ENCODE measurements around the gene TRPM1. TPM values are rescaled to one million over a fixed set of nuclear protein-coding genes. Genes with fewer than 3 reads are reported as not detected.

TRPM1 gene
- polyA plus RNA-seq, 3 donors: 0.03 to 0.04 TPM; not detected in 1

GRCh38 chr15:31042751-31043150 lies 58.8 kb downstream of the TRPM1 start:
- Histone ChIP-seq H3K4me1 (ENCODE audit: control insufficient read depth in 1 of 2, insufficient read depth in 2 of 2, low read length in 2 of 2) (no peaks in the 10 kb centered on the region), H3K27me3 (ENCODE audit: control insufficient read depth in 2 of 2, insufficient read depth in 2 of 2, low read length in 2 of 2) (no peaks in the 10 kb centered on the region), H3K9me3 (replicated peaks in 1 of 2; ENCODE audit: control insufficient read depth in 1 of 2, insufficient read depth in 1 of 2, low read length in 2 of 2) (no peaks in the 10 kb centered on the region), H3K27ac (ENCODE audit: low read depth in 1 of 2, low read length in 2 of 2) (no peak overlapping the region), H3K36me3 (replicated peaks in 1 of 2; ENCODE audit: control insufficient read depth in 1 of 2, insufficient read depth in 2 of 2, low read length in 2 of 2) (no peaks in the 10 kb centered on the region), H3K4me2 (replicated peaks; ENCODE audit: extremely low read depth, low read length, poor library complexity, severe bottlenecking) (no peak overlapping the region), H3K9ac (ENCODE audit: insufficient read depth, low read length, poor library complexity, severe bottlenecking) (no peak overlapping the region), H4K20me1 (ENCODE audit: insufficient read depth, low read length) (no peaks in the 10 kb centered on the region), H3K4me3 (replicated peaks in 1 of 3; ENCODE audit: low read depth in 2 of 3, low read length in 3 of 3) (no peak overlapping the region), H3K79me2 (ENCODE audit: insufficient read depth, low read length) (no peaks in the 10 kb centered on the region), H2AFZ (ENCODE audit: insufficient read depth, low read depth, low read length, poor library complexity, severe bottlenecking) (no peak overlapping the region)
- peaks cover 0 to 3% (median 1%) of the 10 kb centered on the region in 3 donors for H3K27me3 Mint-ChIP-seq (ENCODE audit: low read depth in 3 of 3)
- no CpG with 5 or more reads among the region's 2 CpGs for whole genome bisulfite sequencing (ENCODE audit: insufficient coverage)
- H3K9me3 Mint-ChIP-seq: no peaks in the 10 kb centered on the region
- TF ChIP-seq, protein P1, sequence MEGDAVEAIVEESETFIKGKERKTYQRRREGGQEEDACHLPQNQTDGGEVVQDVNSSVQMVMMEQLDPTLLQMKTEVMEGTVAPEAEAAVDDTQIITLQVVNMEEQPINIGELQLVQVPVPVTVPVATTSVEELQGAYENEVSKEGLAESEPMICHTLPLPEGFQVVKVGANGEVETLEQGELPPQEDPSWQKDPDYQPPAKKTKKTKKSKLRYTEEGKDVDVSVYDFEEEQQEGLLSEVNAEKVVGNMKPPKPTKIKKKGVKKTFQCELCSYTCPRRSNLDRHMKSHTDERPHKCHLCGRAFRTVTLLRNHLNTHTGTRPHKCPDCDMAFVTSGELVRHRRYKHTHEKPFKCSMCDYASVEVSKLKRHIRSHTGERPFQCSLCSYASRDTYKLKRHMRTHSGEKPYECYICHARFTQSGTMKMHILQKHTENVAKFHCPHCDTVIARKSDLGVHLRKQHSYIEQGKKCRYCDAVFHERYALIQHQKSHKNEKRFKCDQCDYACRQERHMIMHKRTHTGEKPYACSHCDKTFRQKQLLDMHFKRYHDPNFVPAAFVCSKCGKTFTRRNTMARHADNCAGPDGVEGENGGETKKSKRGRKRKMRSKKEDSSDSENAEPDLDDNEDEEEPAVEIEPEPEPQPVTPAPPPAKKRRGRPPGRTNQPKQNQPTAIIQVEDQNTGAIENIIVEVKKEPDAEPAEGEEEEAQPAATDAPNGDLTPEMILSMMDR (IDR thresholded peaks at IDR 0.05): no peak
- peaks cover 18% of the 10 kb centered on the region for H3K4me1 Mint-ChIP-seq
- H3K27ac Mint-ChIP-seq: no peak overlapping the region
- DNase-seq: no peak
- intact Hi-C loops (cut with micrococcal nuclease): loop anchor here in 1 of 2 donors (10.0 kb wide), 1 partner anchor 48 kb away; the partner anchor contains the start of gene MTMR10
- no peaks in the 10 kb centered on the region for H3K36me3 Mint-ChIP-seq
- no peak overlapping the region for H3K4me3 Mint-ChIP-seq

GRCh38 chr15:31041610-31042009 lies 59.9 kb downstream of the TRPM1 start:
- H3K27ac Mint-ChIP-seq: no peak overlapping the region
- no peak overlapping the region for H3K4me2 ChIP-seq (replicated peaks; ENCODE audit: extremely low read depth, low read length, poor library complexity, severe bottlenecking)
- WGBS (ENCODE audit: insufficient coverage): 100% methylated on average over 4 of the region's 4 CpGs

More at GRCh38 chr15:31041610-31042009, 59.9 kb downstream of the TRPM1 start:
- intact Hi-C loops (cut with micrococcal nuclease): loop anchor here in 1 of 2 donors (10.0 kb wide), 1 partner anchor 47 kb away; the partner anchor contains the start of gene MTMR10
- Histone ChIP-seq H3K27ac (ENCODE audit: low read depth in 1 of 2, low read length in 2 of 2) (no peak overlapping the region), H3K36me3 (replicated peaks in 1 of 2; ENCODE audit: control insufficient read depth in 1 of 2, insufficient read depth in 2 of 2, low read length in 2 of 2) (no peaks in the 10 kb centered on the region), H4K20me1 (ENCODE audit: insufficient read depth, low read length) (no peaks in the 10 kb centered on the region), H3K4me3 (replicated peaks in 1 of 3; ENCODE audit: low read depth in 2 of 3, low read length in 3 of 3) (no peak overlapping the region), H3K9me3 (replicated peaks in 1 of 2; ENCODE audit: control insufficient read depth in 1 of 2, insufficient read depth in 1 of 2, low read length in 2 of 2) (no peaks in the 10 kb centered on the region), H3K9ac (ENCODE audit: insufficient read depth, low read length, poor library complexity, severe bottlenecking) (no peak overlapping the region), H3K4me1 (ENCODE audit: control insufficient read depth in 1 of 2, insufficient read depth in 2 of 2, low read length in 2 of 2) (no peaks in the 10 kb centered on the region), H2AFZ (ENCODE audit: insufficient read depth, low read depth, low read length, poor library complexity, severe bottlenecking) (no peak overlapping the region), H3K27me3 (ENCODE audit: control insufficient read depth in 2 of 2, insufficient read depth in 2 of 2, low read length in 2 of 2) (no peaks in the 10 kb centered on the region), H3K79me2 (ENCODE audit: insufficient read depth, low read length) (no peaks in the 10 kb centered on the region)
- TF ChIP-seq, protein P1 (IDR thresholded peaks at IDR 0.05): no peak
- H3K27me3 Mint-ChIP-seq (ENCODE audit: low read depth in 3 of 3): peaks cover 0 to 3% (median 1%) of the 10 kb centered on the region in 3 donors
- no peak overlapping the region for H3K4me3 Mint-ChIP-seq
- DNase-seq: no peak
- H3K36me3 Mint-ChIP-seq: no peaks in the 10 kb centered on the region
- peaks cover 0 to 1% (median 0%) of the 10 kb centered on the region in 7 donors for H3K9me3 Mint-ChIP-seq
- peaks cover 8% of the 10 kb centered on the region for H3K4me1 Mint-ChIP-seq
